Activated CD8-positive, alpha-beta memory T cell treated with anti-CD3 and anti-CD28 coated beads for 36 hours (primary cell): ENCODE results near the gene PTPRM. TPM values are rescaled to one million over a fixed set of nuclear protein-coding genes. Genes with fewer than 3 reads are reported as not detected.

Experiments
- CTCF ChIA-PET: fragments of 350-600 bp; sonication (Branson Sonifier 250); formaldehyde crosslinking; loops from one replicate; lab custom pipeline; 2021; ENCODE audit warnings: antibody characterized with exemption; lab: Charles Lee
- POLR2A ChIA-PET: fragments of 350-600 bp; sonication (Branson Sonifier 250); formaldehyde crosslinking; loops from one replicate; lab custom pipeline; 2021; ENCODE audit warnings: antibody characterized with exemption; lab: Charles Lee
- total RNA-seq, 2 experiments: library from RNA; stranded (reverse); gene quantifications; one replicate each; pipeline ENCODE4 v1.2.3, GENCODE V29; 2021

Gene PTPRM
- total RNA-seq, 2 experiments from 2014 or later: 3.5 to 4.1 TPM

DNA sequence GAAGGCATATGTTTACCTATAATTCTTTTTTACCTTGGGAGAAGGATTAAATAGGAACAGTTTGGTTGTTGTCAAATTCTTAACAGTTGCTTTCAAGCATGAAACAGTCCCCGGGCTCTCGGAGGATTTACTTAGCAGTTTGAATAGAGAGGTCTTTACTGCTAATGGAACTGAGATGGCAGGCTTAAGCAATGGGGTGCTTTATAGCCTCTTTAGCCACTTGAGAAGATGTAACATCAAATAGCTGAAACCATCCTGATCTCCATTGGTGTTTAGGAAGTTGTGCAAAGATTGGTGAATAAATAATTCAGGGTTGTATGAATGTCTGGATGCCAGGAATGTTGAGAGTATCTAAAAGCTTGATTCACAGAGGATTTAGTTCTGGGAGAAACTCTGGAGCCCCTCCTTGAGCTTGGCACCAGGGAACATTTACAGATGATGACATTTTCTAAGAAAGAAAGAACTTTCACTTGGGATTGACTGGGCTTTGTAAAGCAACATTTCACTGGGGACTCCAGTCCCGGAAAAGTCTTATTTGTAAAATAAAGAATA is 51.9 kb downstream of the PTPRM start:
- POLR2A ChIA-PET: no interaction called here

GRCh38 chr18:7619676-7620075 is 52.6 kb downstream of the PTPRM start:
- ChIA-PET POLR2A (no interaction called here), CTCF (no interaction called here)

More for the DNA sequence above, 51.9 kb downstream of the PTPRM start:
- CTCF ChIA-PET: no interaction called here

DNA sequence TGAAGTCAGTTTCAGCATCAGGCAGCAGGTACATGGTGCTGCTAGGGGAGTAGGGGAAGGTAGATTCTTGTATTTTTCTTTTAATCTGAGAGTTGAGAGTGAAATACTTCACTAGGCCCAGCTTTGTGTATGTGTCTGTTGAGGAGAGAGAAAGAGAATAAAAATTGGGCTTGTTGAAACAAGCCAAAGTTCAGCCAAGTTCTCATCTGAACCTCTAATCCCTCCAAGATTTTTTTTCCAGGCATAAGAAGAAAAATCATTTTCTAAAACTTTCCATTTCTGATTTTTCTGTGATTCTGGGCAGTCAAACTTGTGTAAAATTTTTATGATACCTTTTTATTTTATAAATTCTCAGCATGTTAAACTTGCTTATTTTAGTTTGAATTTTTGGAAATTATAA is 55.6 kb downstream of the PTPRM start:
- CTCF ChIA-PET: no interaction called here

DNA sequence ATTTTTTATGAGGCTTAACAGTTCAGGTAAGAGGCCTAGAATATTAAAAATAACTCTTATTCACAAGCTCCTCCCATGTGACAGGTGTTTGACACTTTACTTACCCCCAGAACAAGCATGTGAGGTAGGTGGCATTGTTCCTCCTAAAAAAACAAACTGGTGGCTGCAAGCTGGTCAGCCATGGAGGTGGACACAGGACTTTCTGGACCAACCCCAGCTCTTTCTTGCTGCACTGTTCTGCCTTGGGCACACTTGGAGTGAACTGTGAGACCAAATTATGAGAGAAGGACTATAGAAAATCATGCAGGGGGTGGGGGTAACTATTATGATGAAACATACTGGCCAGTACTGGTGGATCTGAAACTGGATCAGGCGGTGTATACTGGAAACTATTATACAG is 56.6 kb downstream of the PTPRM start:
- CTCF ChIA-PET: no interaction called here
- POLR2A ChIA-PET: no interaction called here

More for the DNA sequence above, 55.6 kb downstream of the PTPRM start:
- POLR2A ChIA-PET: no interaction called here

- POLR2A ChIA-PET: no interaction called here
- CTCF ChIA-PET: no interaction called here
These were observed 57.6 kb downstream of the PTPRM start for GRCh38 chr18:7624697-7625096.

- CTCF ChIA-PET: no interaction called here
These were observed 59.2 kb downstream of the PTPRM start for GRCh38 chr18:7626175-7626921.

GRCh38 chr18:7626922-7627440 is 59.9 kb downstream of the PTPRM start:
- ChIA-PET CTCF (no interaction called here), POLR2A (no interaction called here)

More at GRCh38 chr18:7626175-7626921, 59.2 kb downstream of the PTPRM start:
- POLR2A ChIA-PET: no interaction called here

GRCh38 chr18:7629416-7629815 is 62.3 kb downstream of the PTPRM start:
- CTCF ChIA-PET: no interaction called here
- POLR2A ChIA-PET: no interaction called here

DNA sequence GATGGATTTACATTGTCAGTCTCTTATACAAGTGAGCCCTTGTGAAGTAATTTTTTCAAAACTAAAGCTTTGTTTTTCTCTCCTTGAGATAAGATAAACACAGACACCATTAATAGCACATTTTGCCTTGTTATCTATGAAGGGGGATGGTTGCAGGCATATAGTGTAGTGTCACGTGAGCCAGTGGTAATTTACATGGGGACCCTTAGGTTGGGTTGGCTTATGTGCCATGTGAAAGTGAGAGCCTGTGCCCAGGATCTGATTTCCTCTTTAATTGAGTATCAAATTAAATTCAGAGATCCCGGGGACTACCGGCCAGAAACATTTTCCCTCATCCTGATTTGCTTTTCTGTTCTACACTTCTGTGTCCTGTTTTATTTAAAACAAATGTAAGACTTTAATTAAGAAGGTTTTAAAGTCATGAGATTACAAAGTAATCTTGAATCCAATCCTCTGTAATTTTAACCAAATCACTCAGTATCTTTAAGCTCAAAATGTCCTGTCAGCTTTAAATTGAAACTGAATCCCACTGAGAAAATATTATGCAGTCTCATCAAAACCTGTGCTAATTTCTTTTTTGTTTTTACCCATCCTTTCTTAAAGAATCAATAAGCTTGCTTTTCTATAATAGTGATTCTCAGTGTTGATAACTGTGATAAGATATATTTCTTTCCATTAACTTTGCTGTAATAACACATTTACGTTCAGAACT is 63.8 kb downstream of the PTPRM start:
- POLR2A ChIA-PET: interaction anchor here (0.7 kb wide), 1 partner anchor 326 kb away, joined by 4 read pairs; no protein-coding TSS in a partner anchor
- CTCF ChIA-PET: no interaction called here

- ChIA-PET CTCF (no interaction called here), POLR2A (no interaction called here)
These were observed 65.3 kb downstream of the PTPRM start for GRCh38 chr18:7632152-7633098.

DNA sequence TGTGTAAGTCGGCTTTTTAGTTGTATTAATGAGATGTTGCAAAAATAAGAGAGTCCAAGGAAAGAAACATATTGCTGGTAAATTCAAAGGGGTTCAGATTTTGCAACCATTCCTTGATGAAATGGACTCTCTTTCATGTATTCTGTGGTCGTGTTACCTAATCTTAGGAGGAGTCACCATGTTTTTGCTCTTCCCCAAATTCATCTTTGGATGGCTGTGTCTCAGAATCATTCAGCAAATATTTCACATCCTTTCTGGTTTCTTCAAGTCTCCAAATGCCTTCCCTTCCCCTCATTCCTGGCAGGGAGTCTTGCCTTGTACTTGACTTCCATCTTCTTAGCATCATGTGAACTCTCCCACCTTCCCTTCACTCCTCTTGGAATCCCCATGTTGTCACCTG is 66.1 kb downstream of the PTPRM start:
- ChIA-PET CTCF (no interaction called here), POLR2A (no interaction called here)

GRCh38 chr18:7635948-7636347 is 68.8 kb downstream of the PTPRM start:
- ChIA-PET CTCF (no interaction called here), POLR2A (no interaction called here)

DNA sequence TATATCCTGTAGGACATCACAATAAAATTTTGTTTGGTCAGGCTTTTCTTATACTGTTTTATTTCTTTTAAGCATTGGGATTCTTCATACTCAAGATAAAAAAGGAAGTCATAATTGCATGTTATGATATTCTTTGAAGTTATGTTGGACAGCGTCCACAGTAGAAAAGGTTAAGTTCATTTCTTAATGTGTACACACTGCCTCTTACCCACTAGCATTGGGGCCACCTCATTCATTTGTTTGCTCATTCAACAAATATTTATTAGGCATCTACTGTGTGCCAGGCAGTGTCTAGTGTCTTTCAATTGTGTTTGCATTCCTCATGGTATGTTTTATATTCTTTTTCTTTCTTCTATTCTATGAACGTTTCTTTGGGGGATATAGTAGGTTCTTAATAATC is 70.2 kb downstream of the PTPRM start:
- ChIA-PET POLR2A (no interaction called here), CTCF (no interaction called here)

DNA sequence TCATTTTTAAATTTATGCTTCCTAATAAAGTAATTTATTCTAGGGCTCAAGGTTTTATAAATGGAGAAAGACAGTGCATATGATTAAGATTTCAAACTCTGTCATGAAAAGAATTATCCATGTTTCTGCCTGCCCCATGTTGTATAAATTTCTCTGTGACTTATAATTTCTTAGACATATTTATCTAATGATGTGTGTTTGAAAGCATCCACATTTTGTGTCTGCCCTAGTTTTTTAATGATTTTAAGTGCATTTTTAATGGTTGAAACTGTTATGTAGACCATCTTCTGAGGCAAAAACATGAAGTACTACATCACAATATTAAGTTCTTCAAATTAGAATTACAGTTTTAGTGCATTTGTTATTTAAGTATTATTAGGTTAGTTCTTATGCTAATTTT is 71.2 kb downstream of the PTPRM start:
- POLR2A ChIA-PET: no interaction called here

GRCh38 chr18:7641813-7642212 is 74.7 kb downstream of the PTPRM start:
- ChIA-PET CTCF (no interaction called here), POLR2A (no interaction called here)

More for the DNA sequence above, 71.2 kb downstream of the PTPRM start:
- CTCF ChIA-PET: no interaction called here

GRCh38 chr18:7642331-7642890 is 75.3 kb downstream of the PTPRM start:
- ChIA-PET CTCF (no interaction called here), POLR2A (no interaction called here)

DNA sequence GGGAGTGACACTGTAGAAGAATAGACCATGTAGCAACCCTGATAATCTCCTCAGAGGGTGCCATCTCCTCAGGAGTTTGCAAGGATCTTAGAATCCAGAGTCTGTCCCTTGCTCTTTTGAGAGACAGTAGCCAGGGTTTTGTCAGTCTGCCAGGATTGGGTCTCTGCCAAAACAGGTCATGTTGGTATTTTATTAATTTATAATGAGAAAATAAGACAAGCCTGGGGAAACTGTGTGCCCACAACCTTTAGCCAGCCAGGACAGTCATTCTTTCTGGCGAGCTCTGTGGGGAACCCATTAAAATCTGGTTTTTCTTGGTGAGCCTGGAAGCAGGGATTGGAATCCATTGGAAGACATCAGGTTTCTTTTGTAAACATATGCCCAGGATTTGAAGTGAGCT is 78.6 kb downstream of the PTPRM start:
- ChIA-PET POLR2A (no interaction called here), CTCF (no interaction called here)

DNA sequence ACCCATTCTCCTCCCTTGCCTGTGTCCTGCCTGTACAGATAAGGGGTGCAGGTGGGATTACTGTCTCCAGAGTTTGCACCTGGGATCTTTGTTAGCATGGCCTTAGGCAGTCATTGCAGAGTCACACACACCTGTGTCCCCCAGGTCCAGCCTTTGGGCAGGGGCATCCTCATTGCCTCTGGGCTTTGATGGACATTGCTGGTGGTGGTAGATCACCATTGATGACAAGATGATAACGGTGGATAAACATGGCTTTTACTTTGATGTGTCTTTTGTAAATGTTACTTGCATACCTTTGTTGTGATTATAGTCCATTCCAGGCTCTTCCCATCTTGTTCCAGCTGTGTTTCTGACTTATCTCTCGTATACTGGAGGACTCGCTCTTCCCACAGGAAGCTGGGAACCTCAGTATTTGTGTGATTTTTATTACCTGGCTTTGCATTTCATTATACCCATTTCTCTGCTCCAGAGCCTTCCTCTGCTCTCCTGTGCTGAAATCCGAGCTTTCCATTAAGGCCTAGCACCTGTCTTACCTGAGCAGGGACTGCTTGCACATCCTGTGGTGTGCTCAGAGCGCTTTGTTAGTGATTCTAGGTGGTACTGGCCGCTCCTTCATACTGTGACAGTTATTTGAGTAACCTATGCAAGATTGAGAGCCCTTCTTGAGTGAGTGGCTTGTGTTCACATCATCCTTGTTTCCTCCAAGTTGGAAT is 79.2 kb downstream of the PTPRM start:
- CTCF ChIA-PET: no interaction called here
- POLR2A ChIA-PET: no interaction called here

GRCh38 chr18:7647500-7647899 is 80.4 kb downstream of the PTPRM start:
- ChIA-PET POLR2A (no interaction called here), CTCF (no interaction called here)
